Stimulated activated CD8-positive, alpha-beta memory T cell treated with anti-CD3 and anti-CD28 coated beads, Interleukin-12 subunit alpha, Interleukin-12 subunit beta, amount 100 ng/mL, for 24 hours (primary cell): Measurements from ENCODE around the gene EDN3.

Experiments used
- DNase-seq: peaks from one replicate; pipeline ENCODE4 v3.0.0-alpha.2; 2020; ENCODE audit errors: extremely low read depth

The EDN3 gene

DNA sequence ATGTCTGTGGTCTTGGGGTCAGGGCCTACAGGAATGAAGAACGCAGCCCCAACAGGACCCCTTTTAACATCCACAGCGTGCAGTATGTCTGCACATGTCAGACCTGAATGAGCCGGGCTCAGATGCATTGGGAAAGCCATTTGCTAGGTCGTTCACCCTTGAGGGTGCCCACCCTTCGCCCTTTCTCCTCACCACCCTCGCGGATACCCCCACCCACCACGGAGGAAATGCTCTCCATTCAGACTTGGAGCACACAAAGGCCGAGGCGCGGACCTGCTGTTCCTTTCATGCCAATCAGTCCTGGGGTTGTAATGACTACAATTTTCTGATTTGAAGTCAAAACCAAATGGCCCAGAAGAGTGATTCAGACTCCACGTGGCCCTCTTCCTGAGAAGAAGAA is 62.7 kb downstream of the EDN3 start:
- DNase-seq: no peak

DNA sequence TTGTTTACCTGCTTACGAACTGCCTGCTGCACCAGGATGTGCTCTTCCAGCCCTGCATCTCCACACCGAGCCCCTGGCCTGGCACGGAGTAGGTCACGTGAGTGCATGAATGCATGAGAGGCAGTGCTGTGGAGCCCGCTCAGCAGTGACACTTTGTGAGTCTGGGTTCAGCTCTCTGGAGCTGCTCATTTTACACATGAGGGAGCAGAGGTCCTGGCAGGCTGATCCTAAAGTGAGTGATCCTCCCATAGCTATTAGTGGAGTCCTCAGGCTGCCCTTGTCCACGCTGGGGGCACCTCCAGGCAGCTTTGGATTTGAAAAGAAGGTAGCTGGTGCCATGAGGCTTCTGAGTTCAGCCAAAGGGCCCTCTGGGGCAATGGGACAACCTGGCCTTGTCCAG is 64.2 kb downstream of the EDN3 start:
- DNase-seq: no peak

DNA sequence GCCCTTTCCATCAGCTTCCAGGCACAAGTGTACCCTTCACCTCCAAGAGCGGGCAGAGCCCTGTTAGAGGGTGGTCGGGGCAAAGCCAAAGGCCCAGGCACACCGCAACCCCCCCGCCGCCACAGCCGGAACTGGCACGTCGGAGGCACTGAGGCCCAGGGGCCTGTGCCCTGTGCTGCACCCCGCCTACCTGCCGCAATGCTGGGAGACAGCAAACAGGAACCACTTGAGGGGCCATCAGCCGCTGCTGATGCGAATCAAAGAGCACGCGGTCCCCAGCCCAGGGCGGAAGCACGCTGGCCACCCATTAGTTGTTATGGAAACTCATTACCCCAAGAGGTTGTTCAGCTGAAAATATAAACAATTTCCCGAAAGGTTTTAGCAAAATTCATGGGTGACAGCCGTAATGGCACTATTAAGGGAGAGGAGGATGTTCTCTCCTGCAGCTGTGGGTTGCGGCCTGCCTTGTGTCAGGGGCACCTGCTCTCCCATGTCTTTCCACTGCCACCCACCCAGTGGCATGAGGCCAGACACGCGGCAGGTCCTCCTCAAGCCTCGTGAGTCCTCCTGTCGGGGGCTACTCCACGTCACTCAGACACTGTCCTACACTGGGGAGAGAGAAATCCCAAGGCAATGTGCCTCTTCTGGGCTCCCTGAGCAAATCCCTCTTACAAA is 65.3 kb downstream of the EDN3 start:
- no peak for DNase-seq

DNA sequence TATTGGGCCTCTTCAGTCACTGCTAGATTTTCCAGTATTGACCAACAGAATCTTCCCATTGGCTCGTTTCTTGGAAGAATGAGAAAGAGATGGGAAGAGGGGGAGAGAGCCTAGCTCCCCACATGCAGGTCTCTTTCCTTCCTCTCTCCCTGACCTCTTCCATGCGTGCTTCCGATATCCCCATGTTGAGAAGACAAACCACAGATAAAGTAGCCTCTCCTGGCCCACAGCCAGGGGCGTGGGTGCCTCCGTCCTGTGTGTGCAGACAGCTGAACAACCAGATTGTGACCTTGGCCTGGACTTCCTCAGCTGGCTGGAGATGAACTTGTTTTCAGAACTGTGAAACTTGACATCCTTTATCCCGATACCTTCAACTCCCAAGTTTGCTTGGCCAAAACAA is 71.0 kb downstream of the EDN3 start:
- no peak for DNase-seq

DNA sequence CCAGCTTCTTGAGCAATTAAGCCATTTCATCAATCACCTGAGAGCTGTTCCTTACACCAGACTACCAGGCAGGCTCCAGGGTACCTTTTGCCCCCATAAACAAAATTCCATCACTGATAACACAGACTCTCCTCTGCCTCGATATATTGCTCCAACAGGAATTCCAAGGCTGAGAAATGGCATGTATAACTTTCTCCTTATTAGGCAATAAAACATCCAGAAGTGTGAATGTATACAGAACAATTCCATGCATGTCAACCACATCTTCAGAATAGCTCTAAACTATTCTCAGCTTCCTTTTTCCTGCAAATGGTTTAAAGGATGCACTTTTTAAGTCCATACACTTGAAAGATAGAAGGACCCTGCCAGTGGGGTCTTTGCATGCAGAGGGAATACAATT is 73.8 kb downstream of the EDN3 start:
- no peak for DNase-seq

DNA sequence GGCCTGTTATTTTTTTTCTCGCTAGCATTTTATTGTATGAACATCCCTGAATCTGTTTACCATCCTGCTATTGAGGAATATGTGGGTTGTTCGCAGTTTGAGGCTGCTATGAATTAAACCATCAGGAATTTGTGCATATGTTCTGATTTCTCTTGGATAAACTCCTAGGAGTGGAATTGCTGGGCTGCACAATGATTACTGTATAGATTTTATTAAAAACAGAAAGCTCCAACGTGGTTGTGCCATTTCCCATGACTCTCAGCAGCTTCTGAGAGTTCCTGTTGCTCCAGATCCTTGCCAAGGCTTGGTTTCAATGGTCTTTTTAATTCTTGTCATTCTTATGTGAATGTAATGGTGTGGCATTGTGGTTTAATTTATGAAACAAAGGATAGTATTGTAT is 75.1 kb downstream of the EDN3 start:
- DNase-seq: no peak
